SK-N-SH treated with all-trans-retinoic acid at 6 μM for 48 hours (cell line): ENCODE results near the gene CARD10.

Experiments
- ATAC-seq: fragments of 200-7000 bp; cut with Tn5 transposase; 3 replicates; pipeline ENCODE4 v1.9.1; 2020; ENCODE audit warnings: mild to moderate bottlenecking, moderate library complexity
- ARNTL ChIP-seq: fragments of 450-650 bp; formaldehyde crosslinking; IDR thresholded peaks from 2 replicates; pipeline ENCODE4 v1.5.0; 2020; ENCODE audit warnings: low read depth, mild to moderate bottlenecking, moderate library complexity, borderline replicate concordance
- BACH2 ChIP-seq: fragments of 250-450 bp; sonication (Bioruptor Pico); IDR thresholded peaks from 2 replicates; pipeline ENCODE4 v1.9.0; 2021; ENCODE audit warnings: mild to moderate bottlenecking, borderline replicate concordance
- CSDC2 ChIP-seq: fragments of 250-450 bp; sonication (Bioruptor Pico); IDR thresholded peaks from 2 replicates; pipeline ENCODE4 v1.5.0; 2020; ENCODE audit warnings: mild to moderate bottlenecking, moderate library complexity
- ESRRG ChIP-seq: fragments of 250-450 bp; sonication (Bioruptor Pico); IDR thresholded peaks from 2 replicates; pipeline ENCODE4 v1.6.1; 2021; ENCODE audit warnings: mild to moderate bottlenecking
- GLIS3 ChIP-seq: fragments of 250-450 bp; sonication (Bioruptor Pico); IDR thresholded peaks from 2 replicates; pipeline ENCODE4 v1.5.0; 2020; ENCODE audit warnings: mild to moderate bottlenecking, moderate library complexity
- OSR1 ChIP-seq: fragments of 250-450 bp; sonication (Bioruptor Pico); IDR thresholded peaks from 2 replicates; pipeline ENCODE4 v1.8.0; 2022; ENCODE audit warnings: moderate library complexity, mild to moderate bottlenecking, inconsistent platforms
- PPARA ChIP-seq: fragments of 250-450 bp; sonication (Bioruptor Pico); IDR thresholded peaks from 2 replicates; pipeline ENCODE4 v1.5.0; 2020; ENCODE audit warnings: mild to moderate bottlenecking, borderline replicate concordance
- SNAI2 ChIP-seq: fragments of 250-450 bp; sonication (Bioruptor Pico); IDR thresholded peaks from 2 replicates; pipeline ENCODE4 v1.5.0; 2020; ENCODE audit warnings: mild to moderate bottlenecking, moderate library complexity
- TCF4 ChIP-seq: fragments of 250-450 bp; sonication (Bioruptor Pico); IDR thresholded peaks from 2 replicates; pipeline ENCODE4 v1.8.0; 2021; ENCODE audit warnings: mild to moderate bottlenecking, moderate library complexity, borderline replicate concordance
- TOX ChIP-seq: fragments of 250-450 bp; sonication (Bioruptor Pico); IDR thresholded peaks from 2 replicates; pipeline ENCODE4 v1.8.0; 2021; ENCODE audit warnings: mild to moderate bottlenecking, moderate library complexity, borderline replicate concordance
- ZC3H10 ChIP-seq: fragments of 250-450 bp; sonication (Bioruptor Pico); IDR thresholded peaks from 2 replicates; pipeline ENCODE4 v1.5.1; 2021; ENCODE audit warnings: mild to moderate bottlenecking, moderate library complexity
- ZFP3 ChIP-seq: fragments of 250-450 bp; sonication (Bioruptor Pico); IDR thresholded peaks from 2 replicates; pipeline ENCODE4 v1.5.0; 2020; ENCODE audit warnings: mild to moderate bottlenecking, moderate library complexity
- ZFP30 ChIP-seq: fragments of 450-650 bp; formaldehyde crosslinking; IDR thresholded peaks from 2 replicates; pipeline ENCODE4 v1.5.0; 2022; ENCODE audit warnings: mild to moderate bottlenecking, moderate library complexity
- ZNF565 ChIP-seq: fragments of 450-650 bp; formaldehyde crosslinking; conservative IDR thresholded peaks from 2 replicates; pipeline ENCODE4 v1.5.0; 2020; ENCODE audit warnings: low read depth, mild to moderate bottlenecking, moderate library complexity
- ZNF70 ChIP-seq: fragments of 450-650 bp; formaldehyde crosslinking; IDR thresholded peaks from 2 replicates; pipeline ENCODE4 v1.5.0; 2020; ENCODE audit warnings: mild to moderate bottlenecking, moderate library complexity
- ZNF8 ChIP-seq: fragments of 450-650 bp; formaldehyde crosslinking; IDR thresholded peaks from 2 replicates; pipeline ENCODE4 v1.5.0; 2020; ENCODE audit warnings: mild to moderate bottlenecking, moderate library complexity
- TF ChIP-seq, protein P1 (sequence below): fragments of 250-450 bp; sonication (Bioruptor Pico); IDR thresholded peaks from 2 replicates; pipeline ENCODE4 v1.5.1; 2020; ENCODE audit warnings: low read depth, mild to moderate bottlenecking, moderate library complexity
- TF ChIP-seq, protein P2 (sequence below): fragments of 250-450 bp; sonication (Bioruptor Pico); IDR thresholded peaks from 2 replicates; pipeline ENCODE4 v1.5.1; 2021; ENCODE audit warnings: mild to moderate bottlenecking, moderate library complexity
- TF ChIP-seq, protein P3 (sequence below): fragments of 250-450 bp; sonication (Bioruptor Pico); IDR thresholded peaks from 2 replicates; pipeline ENCODE4 v1.8.0; 2021; ENCODE audit warnings: low read depth, mild to moderate bottlenecking, moderate library complexity, borderline replicate concordance
- TF ChIP-seq, protein P4 (sequence below): fragments of 250-450 bp; sonication (Bioruptor Pico); IDR thresholded peaks from 2 replicates; pipeline ENCODE4 v1.8.0; 2020; ENCODE audit warnings: mild to moderate bottlenecking, moderate library complexity, borderline replicate concordance

Gene CARD10

DNA sequence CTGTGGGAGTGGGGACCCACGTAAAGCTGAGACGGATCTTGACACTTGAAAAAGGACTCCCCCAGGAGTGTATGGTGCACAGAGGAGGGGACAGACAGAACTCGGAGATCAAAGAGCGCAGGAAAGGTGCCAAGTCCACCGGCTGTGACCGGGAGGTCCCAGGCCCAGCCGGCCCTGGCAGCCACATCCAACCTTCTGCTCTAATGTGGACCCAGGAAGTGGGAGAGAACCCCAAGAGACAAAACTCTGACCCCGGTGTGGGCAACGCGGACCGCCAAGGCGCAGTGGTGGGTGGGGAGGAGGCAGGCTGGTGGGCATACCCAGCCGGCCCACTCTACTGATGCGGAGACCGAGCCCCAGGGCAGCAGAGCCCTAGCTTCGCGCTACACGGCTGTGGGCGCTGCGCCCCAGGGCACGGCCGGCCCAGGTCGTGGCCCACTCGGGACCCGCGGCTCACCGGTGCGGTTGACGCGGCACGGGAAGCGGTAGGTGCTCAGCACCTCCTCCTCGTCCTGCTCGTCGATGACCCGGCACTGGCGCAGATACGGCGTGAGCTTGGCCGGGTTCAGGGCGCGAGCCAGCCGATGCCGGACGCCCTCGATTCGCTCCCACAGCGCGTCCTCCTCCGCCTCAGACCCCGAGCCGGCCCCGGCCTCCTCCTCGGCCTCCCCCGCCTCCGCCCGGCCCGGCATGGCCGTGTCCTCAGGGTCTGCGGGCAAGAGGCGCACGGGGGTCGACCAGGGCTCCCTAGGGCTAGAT is 527 bp downstream of the CARD10 start:
- peak; percentile 72 for ATAC-seq
- TF ChIP-seq ESRRG (CRISPR knock-in tag): no peak
- TF ChIP-seq OSR1 (CRISPR knock-in tag): no peak
- TF ChIP-seq TCF4 (CRISPR knock-in tag): no peak
- no peak for TF ChIP-seq ARNTL (CRISPR knock-in tag)
- TF ChIP-seq BACH2 (CRISPR knock-in tag): no peak
- no peak for TF ChIP-seq SNAI2 (CRISPR knock-in tag)
- TF ChIP-seq, protein P1, sequence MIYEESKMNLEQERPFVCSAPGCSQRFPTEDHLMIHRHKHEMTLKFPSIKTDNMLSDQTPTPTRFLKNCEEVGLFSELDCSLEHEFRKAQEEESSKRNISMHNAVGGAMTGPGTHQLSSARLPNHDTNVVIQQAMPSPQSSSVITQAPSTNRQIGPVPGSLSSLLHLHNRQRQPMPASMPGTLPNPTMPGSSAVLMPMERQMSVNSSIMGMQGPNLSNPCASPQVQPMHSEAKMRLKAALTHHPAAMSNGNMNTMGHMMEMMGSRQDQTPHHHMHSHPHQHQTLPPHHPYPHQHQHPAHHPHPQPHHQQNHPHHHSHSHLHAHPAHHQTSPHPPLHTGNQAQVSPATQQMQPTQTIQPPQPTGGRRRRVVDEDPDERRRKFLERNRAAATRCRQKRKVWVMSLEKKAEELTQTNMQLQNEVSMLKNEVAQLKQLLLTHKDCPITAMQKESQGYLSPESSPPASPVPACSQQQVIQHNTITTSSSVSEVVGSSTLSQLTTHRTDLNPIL (CRISPR knock-in tag): no peak
- TF ChIP-seq ZFP3 (CRISPR knock-in tag): no peak
- no peak for TF ChIP-seq ZNF565 (CRISPR knock-in tag)
- no peak for TF ChIP-seq PPARA (CRISPR knock-in tag)
- no peak for TF ChIP-seq CSDC2 (CRISPR knock-in tag)
- TF ChIP-seq, protein P2, sequence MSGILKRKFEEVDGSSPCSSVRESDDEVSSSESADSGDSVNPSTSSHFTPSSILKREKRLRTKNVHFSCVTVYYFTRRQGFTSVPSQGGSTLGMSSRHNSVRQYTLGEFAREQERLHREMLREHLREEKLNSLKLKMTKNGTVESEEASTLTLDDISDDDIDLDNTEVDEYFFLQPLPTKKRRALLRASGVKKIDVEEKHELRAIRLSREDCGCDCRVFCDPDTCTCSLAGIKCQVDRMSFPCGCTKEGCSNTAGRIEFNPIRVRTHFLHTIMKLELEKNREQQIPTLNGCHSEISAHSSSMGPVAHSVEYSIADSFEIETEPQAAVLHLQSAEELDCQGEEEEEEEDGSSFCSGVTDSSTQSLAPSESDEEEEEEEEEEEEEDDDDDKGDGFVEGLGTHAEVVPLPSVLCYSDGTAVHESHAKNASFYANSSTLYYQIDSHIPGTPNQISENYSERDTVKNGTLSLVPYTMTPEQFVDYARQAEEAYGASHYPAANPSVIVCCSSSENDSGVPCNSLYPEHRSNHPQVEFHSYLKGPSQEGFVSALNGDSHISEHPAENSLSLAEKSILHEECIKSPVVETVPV: no peak
- TF ChIP-seq ZNF70 (CRISPR knock-in tag): no peak
- no peak for TF ChIP-seq ZC3H10 (CRISPR knock-in tag)
- no peak for TF ChIP-seq TOX (CRISPR knock-in tag)

DNA sequence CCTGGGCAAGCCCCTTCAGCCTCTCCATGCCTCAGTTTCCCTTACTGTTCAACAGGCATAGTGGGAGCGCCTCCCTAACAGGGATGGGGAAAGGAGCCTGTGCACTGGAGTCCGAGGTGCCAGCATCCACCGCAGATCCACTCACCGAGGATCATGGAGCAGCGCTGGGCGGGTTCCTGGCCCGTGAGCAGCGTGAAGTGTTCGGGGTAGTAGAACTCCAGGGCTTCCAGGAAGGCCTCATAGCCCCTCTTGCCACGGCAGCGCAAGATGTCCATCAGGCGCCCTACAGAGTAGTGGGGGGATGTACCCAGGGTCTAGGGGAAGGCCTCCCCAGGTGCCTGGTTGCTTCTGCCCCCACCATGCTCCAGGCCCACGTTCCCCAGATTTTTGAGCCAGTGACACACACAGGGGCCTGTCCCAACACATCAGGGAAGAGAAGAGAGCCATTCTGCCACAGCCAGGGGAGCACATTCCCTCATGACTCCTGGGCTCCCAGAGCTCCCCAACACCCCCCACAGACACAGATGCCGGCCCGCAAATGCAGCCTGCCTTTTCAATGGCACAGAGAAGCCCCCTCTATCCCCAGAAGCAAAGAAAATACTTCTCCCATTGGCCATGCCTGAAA is 1.3 kb downstream of the CARD10 start:
- no peak for TF ChIP-seq OSR1 (CRISPR knock-in tag)
- TF ChIP-seq CSDC2 (CRISPR knock-in tag): no peak
- TF ChIP-seq ZNF8: no peak
- TF ChIP-seq, protein P2: no peak
- TF ChIP-seq ESRRG (CRISPR knock-in tag): no peak
- TF ChIP-seq ZFP30 (CRISPR knock-in tag): no peak
- TF ChIP-seq SNAI2 (CRISPR knock-in tag): no peak
- TF ChIP-seq GLIS3: no peak
- TF ChIP-seq, protein P3, sequence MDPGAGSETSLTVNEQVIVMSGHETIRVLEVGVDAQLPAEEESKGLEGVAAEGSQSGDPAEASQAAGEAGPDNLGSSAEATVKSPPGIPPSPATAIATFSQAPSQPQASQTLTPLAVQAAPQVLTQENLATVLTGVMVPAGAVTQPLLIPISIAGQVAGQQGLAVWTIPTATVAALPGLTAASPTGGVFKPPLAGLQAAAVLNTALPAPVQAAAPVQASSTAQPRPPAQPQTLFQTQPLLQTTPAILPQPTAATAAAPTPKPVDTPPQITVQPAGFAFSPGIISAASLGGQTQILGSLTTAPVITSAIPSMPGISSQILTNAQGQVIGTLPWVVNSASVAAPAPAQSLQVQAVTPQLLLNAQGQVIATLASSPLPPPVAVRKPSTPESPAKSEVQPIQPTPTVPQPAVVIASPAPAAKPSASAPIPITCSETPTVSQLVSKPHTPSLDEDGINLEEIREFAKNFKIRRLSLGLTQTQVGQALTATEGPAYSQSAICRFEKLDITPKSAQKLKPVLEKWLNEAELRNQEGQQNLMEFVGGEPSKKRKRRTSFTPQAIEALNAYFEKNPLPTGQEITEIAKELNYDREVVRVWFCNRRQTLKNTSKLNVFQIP (CRISPR knock-in tag): no peak
- TF ChIP-seq, protein P1 (CRISPR knock-in tag): no peak
- TF ChIP-seq ZC3H10 (CRISPR knock-in tag): no peak
- TF ChIP-seq ZFP3 (CRISPR knock-in tag): no peak
- no peak for TF ChIP-seq TOX (CRISPR knock-in tag)
- TF ChIP-seq PPARA (CRISPR knock-in tag): no peak
- TF ChIP-seq TCF4 (CRISPR knock-in tag): no peak
- no peak for TF ChIP-seq BACH2 (CRISPR knock-in tag)
- TF ChIP-seq, protein P4, sequence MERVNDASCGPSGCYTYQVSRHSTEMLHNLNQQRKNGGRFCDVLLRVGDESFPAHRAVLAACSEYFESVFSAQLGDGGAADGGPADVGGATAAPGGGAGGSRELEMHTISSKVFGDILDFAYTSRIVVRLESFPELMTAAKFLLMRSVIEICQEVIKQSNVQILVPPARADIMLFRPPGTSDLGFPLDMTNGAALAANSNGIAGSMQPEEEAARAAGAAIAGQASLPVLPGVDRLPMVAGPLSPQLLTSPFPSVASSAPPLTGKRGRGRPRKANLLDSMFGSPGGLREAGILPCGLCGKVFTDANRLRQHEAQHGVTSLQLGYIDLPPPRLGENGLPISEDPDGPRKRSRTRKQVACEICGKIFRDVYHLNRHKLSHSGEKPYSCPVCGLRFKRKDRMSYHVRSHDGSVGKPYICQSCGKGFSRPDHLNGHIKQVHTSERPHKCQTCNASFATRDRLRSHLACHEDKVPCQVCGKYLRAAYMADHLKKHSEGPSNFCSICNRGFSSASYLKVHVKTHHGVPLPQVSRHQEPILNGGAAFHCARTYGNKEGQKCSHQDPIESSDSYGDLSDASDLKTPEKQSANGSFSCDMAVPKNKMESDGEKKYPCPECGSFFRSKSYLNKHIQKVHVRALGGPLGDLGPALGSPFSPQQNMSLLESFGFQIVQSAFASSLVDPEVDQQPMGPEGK (CRISPR knock-in tag): no peak
- TF ChIP-seq ZNF565 (CRISPR knock-in tag): no peak
- peak; percentile 7; the same call in 1 of the 3 replicates for ATAC-seq
